Hindlimb muscle (tissue), 1 donor: ENCODE results near the gene SYNPR. TPM values are rescaled to one million over a fixed set of nuclear protein-coding genes. Genes with fewer than 3 reads are reported as not detected.

Source experiments
- DNase-seq: peaks from one replicate; pipeline ENCODE4 v3.0.0-alpha.2; 2013
- polyA plus RNA-seq: library from polyadenylated mRNA; unstranded; fragments of 120-200 nt; gene quantifications from one replicate; pipeline ENCODE4 v1.2.1, GENCODE V29; 2013; ENCODE audit not compliant: insufficient read length

The SYNPR gene
- polyA plus RNA-seq, 1 donor, result not detected

- no peak for DNase-seq
Measured at GRCh38 chr3:63474828-63475518, 196.9 kb downstream of the SYNPR start.

GRCh38 chr3:63477494-63478129 lies 199.5 kb downstream of the SYNPR start:
- DNase-seq, result no peak

GRCh38 chr3:63478990-63479660 lies 201.0 kb downstream of the SYNPR start:
- DNase-seq, result no peak

- DNase-seq, result no peak
Measured at GRCh38 chr3:63479661-63480035, 201.5 kb downstream of the SYNPR start.

GRCh38 chr3:63481627-63482026 lies 203.5 kb downstream of the SYNPR start:
- no peak for DNase-seq

GRCh38 chr3:63482341-63482740 lies 204.2 kb downstream of the SYNPR start:
- no peak for DNase-seq

GRCh38 chr3:63492464-63492863 lies 214.4 kb downstream of the SYNPR start:
- DNase-seq, result no peak

- no peak for DNase-seq
Measured at GRCh38 chr3:63493101-63493500, 215.0 kb downstream of the SYNPR start.

- DNase-seq, result no peak
Measured at GRCh38 chr3:63494646-63495045, 216.5 kb downstream of the SYNPR start.

- no peak for DNase-seq
Measured at GRCh38 chr3:63497641-63498040, 219.5 kb downstream of the SYNPR start.

- no peak for DNase-seq
Measured at GRCh38 chr3:63500196-63500595, 222.1 kb downstream of the SYNPR start.

- DNase-seq, result no peak
Measured at GRCh38 chr3:63508305-63508704, 230.2 kb downstream of the SYNPR start.

GRCh38 chr3:63508771-63509170 lies 230.7 kb downstream of the SYNPR start:
- no peak for DNase-seq

- DNase-seq, result no peak
Measured at GRCh38 chr3:63513791-63514190, 235.7 kb downstream of the SYNPR start.

GRCh38 chr3:63514678-63515077 lies 236.6 kb downstream of the SYNPR start:
- no peak for DNase-seq

- DNase-seq, result no peak
Measured at GRCh38 chr3:63519426-63519825, 241.3 kb downstream of the SYNPR start.

- no peak for DNase-seq
Measured at GRCh38 chr3:63521657-63522056, 243.5 kb downstream of the SYNPR start.

GRCh38 chr3:63523100-63523499 lies 245.0 kb downstream of the SYNPR start:
- no peak for DNase-seq

- DNase-seq, result no peak
Measured at GRCh38 chr3:63528325-63529000, 250.4 kb downstream of the SYNPR start.

- no peak for DNase-seq
Measured at GRCh38 chr3:63532521-63532920, 254.4 kb downstream of the SYNPR start.

- no peak for DNase-seq
Measured at GRCh38 chr3:63538919-63539318, 260.8 kb downstream of the SYNPR start.

GRCh38 chr3:63555767-63556166 lies 277.7 kb downstream of the SYNPR start:
- DNase-seq, result no peak

- no peak for DNase-seq
Measured at GRCh38 chr3:63556401-63556800, 278.3 kb downstream of the SYNPR start.
